ENCODE data around the gene YPEL1. TPM values are rescaled to one million over a fixed set of nuclear protein-coding genes. Genes with fewer than 3 reads are reported as not detected.

YPEL1 gene
- total and polyA plus RNA-seq, 2 of the 8 experiments (the other 6 are each of a cell fraction or from before 2014, with no cell fraction given), result 6.0 to 6.7 TPM

GRCh38 chr22:21759093-21759492 is 23.5 kb upstream of the YPEL1 start (continued):
- TF ChIP-seq CHD7 (IDR thresholded peaks at IDR 0.05; ENCODE audit: insufficient replicate concordance, low read length) (no peak), CREB1 (IDR thresholded peaks at IDR 0.05) (no peak), RBBP5 (IDR thresholded peaks at IDR 0.05; ENCODE audit: borderline replicate concordance, low read depth, low read length) (no peak), E2F6 (IDR thresholded peaks at IDR 0.05) (no peak), RFX5 (IDR thresholded peaks at IDR 0.05; ENCODE audit: borderline replicate concordance, low read depth, low read length) (no peak), SUZ12 (IDR thresholded peaks at IDR 0.05; ENCODE audit: low read length) (no peak), HDAC2 (IDR thresholded peaks at IDR 0.05; ENCODE audit: borderline replicate concordance in 1 of 2, low read depth in 2 of 2, low read length in 2 of 2) (no peak), TAF1 (IDR thresholded peaks at IDR 0.05; ENCODE audit: low read depth, low read length) (no peak), SIN3A (conservative IDR thresholded peaks at IDR 0.05 in 1 of 2, IDR thresholded peaks at IDR 0.05 in 1 of 2; ENCODE audit: low read depth in 1 of 2, low read length in 2 of 2) (no peak), CTBP2 (IDR thresholded peaks at IDR 0.05; ENCODE audit: borderline replicate concordance, insufficient read depth, insufficient read length, low read length) (no peak)

Measured in H1 (cell line).